Measurements from ENCODE around the gene TBC1D14.

The TBC1D14 gene

GRCh38 chr4:6933691-6934430 is 24.2 kb downstream of the TBC1D14 start:
- Histone ChIP-seq H2AFZ (ENCODE audit: low read depth, low read length) (no peak overlapping the region), H3K27me3 (ENCODE audit: insufficient read depth, low read length) (no peaks in the 10 kb centered on the region), H3K4me3 (ENCODE audit: low read length) (no peak overlapping the region), H3K36me3 (ENCODE audit: insufficient read depth, low read length) (no peaks in the 10 kb centered on the region), H3K9me3 (ENCODE audit: low read length) (peaks cover 10% of the 10 kb centered on the region), H3K4me1 (ENCODE audit: insufficient read depth, low read length) (peaks cover 10% of the 10 kb centered on the region)

- H3K4me1 ChIP-seq (ENCODE audit: insufficient read depth, low read length), result no peaks in the 10 kb centered on the region
- H3K27me3 ChIP-seq (ENCODE audit: insufficient read depth, low read length), result no peaks in the 10 kb centered on the region
- H2AFZ ChIP-seq (ENCODE audit: low read depth, low read length), result no peak overlapping the region
- no peak overlapping the region for H3K4me3 ChIP-seq (ENCODE audit: low read length)
- peaks cover 10% of the 10 kb centered on the region for H3K9me3 ChIP-seq (ENCODE audit: low read length)
- H3K36me3 ChIP-seq (ENCODE audit: insufficient read depth, low read length), result no peaks in the 10 kb centered on the region
Measured at GRCh38 chr4:6935965-6936364, 26.3 kb downstream of the TBC1D14 start.

- Histone ChIP-seq H3K27me3 (ENCODE audit: insufficient read depth, low read length) (no peaks in the 10 kb centered on the region), H3K36me3 (ENCODE audit: insufficient read depth, low read length) (no peaks in the 10 kb centered on the region), H3K4me1 (ENCODE audit: insufficient read depth, low read length) (peaks cover 8% of the 10 kb centered on the region), H2AFZ (ENCODE audit: low read depth, low read length) (no peak overlapping the region), H3K9me3 (ENCODE audit: low read length) (peaks cover 8% of the 10 kb centered on the region), H3K4me3 (ENCODE audit: low read length) (no peak overlapping the region)
Measured at GRCh38 chr4:6937201-6937600, 27.6 kb downstream of the TBC1D14 start.

GRCh38 chr4:6937754-6938153 is 28.1 kb downstream of the TBC1D14 start:
- H3K27me3 ChIP-seq (ENCODE audit: insufficient read depth, low read length), result no peaks in the 10 kb centered on the region
- peaks cover 3% of the 10 kb centered on the region for H3K9me3 ChIP-seq (ENCODE audit: low read length)
- H3K4me1 ChIP-seq (ENCODE audit: insufficient read depth, low read length), result peaks cover 13% of the 10 kb centered on the region
- H2AFZ ChIP-seq (ENCODE audit: low read depth, low read length), result no peak overlapping the region
- no peaks in the 10 kb centered on the region for H3K36me3 ChIP-seq (ENCODE audit: insufficient read depth, low read length)
- no peak overlapping the region for H3K4me3 ChIP-seq (ENCODE audit: low read length)

GRCh38 chr4:6938237-6938636 is 28.6 kb downstream of the TBC1D14 start:
- H3K36me3 ChIP-seq (ENCODE audit: insufficient read depth, low read length), result no peaks in the 10 kb centered on the region
- peaks cover 2% of the 10 kb centered on the region for H3K9me3 ChIP-seq (ENCODE audit: low read length)
- H3K4me1 ChIP-seq (ENCODE audit: insufficient read depth, low read length), result peaks cover 13% of the 10 kb centered on the region
- H2AFZ ChIP-seq (ENCODE audit: low read depth, low read length), result no peak overlapping the region
- no peak overlapping the region for H3K4me3 ChIP-seq (ENCODE audit: low read length)
- no peaks in the 10 kb centered on the region for H3K27me3 ChIP-seq (ENCODE audit: insufficient read depth, low read length)

GRCh38 chr4:6938647-6939271 is 29.1 kb downstream of the TBC1D14 start:
- Histone ChIP-seq H3K4me1 (ENCODE audit: insufficient read depth, low read length) (peaks cover 13% of the 10 kb centered on the region), H3K27me3 (ENCODE audit: insufficient read depth, low read length) (no peaks in the 10 kb centered on the region), H3K4me3 (ENCODE audit: low read length) (no peak overlapping the region), H3K36me3 (ENCODE audit: insufficient read depth, low read length) (no peaks in the 10 kb centered on the region), H3K9me3 (ENCODE audit: low read length) (no peaks in the 10 kb centered on the region), H2AFZ (ENCODE audit: low read depth, low read length) (no peak overlapping the region)

- Histone ChIP-seq H3K9me3 (ENCODE audit: low read length) (no peaks in the 10 kb centered on the region), H3K36me3 (ENCODE audit: insufficient read depth, low read length) (no peaks in the 10 kb centered on the region), H3K27me3 (ENCODE audit: insufficient read depth, low read length) (no peaks in the 10 kb centered on the region), H3K4me1 (ENCODE audit: insufficient read depth, low read length) (peaks cover 13% of the 10 kb centered on the region), H2AFZ (ENCODE audit: low read depth, low read length) (no peak overlapping the region), H3K4me3 (ENCODE audit: low read length) (no peak overlapping the region)
Measured at GRCh38 chr4:6939761-6940743, 30.4 kb downstream of the TBC1D14 start.

GRCh38 chr4:6940744-6941137 is 31.1 kb downstream of the TBC1D14 start:
- H3K36me3 ChIP-seq (ENCODE audit: insufficient read depth, low read length), result no peaks in the 10 kb centered on the region
- H3K4me1 ChIP-seq (ENCODE audit: insufficient read depth, low read length), result peaks cover 13% of the 10 kb centered on the region

GRCh38 chr4:6941796-6942195 is 32.2 kb downstream of the TBC1D14 start:
- Histone ChIP-seq H3K27me3 (ENCODE audit: insufficient read depth, low read length) (no peaks in the 10 kb centered on the region), H3K36me3 (ENCODE audit: insufficient read depth, low read length) (no peaks in the 10 kb centered on the region), H2AFZ (ENCODE audit: low read depth, low read length) (no peak overlapping the region), H3K4me3 (ENCODE audit: low read length) (no peak overlapping the region), H3K9me3 (ENCODE audit: low read length) (no peaks in the 10 kb centered on the region), H3K4me1 (ENCODE audit: insufficient read depth, low read length) (peaks cover 13% of the 10 kb centered on the region)

More at GRCh38 chr4:6940744-6941137, 31.1 kb downstream of the TBC1D14 start:
- Histone ChIP-seq H2AFZ (ENCODE audit: low read depth, low read length) (no peak overlapping the region), H3K4me3 (ENCODE audit: low read length) (no peak overlapping the region), H3K27me3 (ENCODE audit: insufficient read depth, low read length) (no peaks in the 10 kb centered on the region), H3K9me3 (ENCODE audit: low read length) (no peaks in the 10 kb centered on the region)

GRCh38 chr4:6942238-6942800 is 32.7 kb downstream of the TBC1D14 start:
- Histone ChIP-seq H3K9me3 (ENCODE audit: low read length) (no peaks in the 10 kb centered on the region), H3K36me3 (ENCODE audit: insufficient read depth, low read length) (no peaks in the 10 kb centered on the region), H3K4me3 (ENCODE audit: low read length) (no peak overlapping the region), H3K27me3 (ENCODE audit: insufficient read depth, low read length) (no peaks in the 10 kb centered on the region), H2AFZ (ENCODE audit: low read depth, low read length) (no peak overlapping the region), H3K4me1 (ENCODE audit: insufficient read depth, low read length) (peaks cover 13% of the 10 kb centered on the region)

GRCh38 chr4:6943012-6943884 is 33.6 kb downstream of the TBC1D14 start:
- Histone ChIP-seq H3K36me3 (ENCODE audit: insufficient read depth, low read length) (no peaks in the 10 kb centered on the region), H3K27me3 (ENCODE audit: insufficient read depth, low read length) (no peaks in the 10 kb centered on the region), H3K9me3 (ENCODE audit: low read length) (no peaks in the 10 kb centered on the region), H2AFZ (ENCODE audit: low read depth, low read length) (no peak overlapping the region), H3K4me1 (ENCODE audit: insufficient read depth, low read length) (peaks cover 13% of the 10 kb centered on the region), H3K4me3 (ENCODE audit: low read length) (no peak overlapping the region)

- Histone ChIP-seq H3K9me3 (ENCODE audit: low read length) (no peaks in the 10 kb centered on the region), H2AFZ (ENCODE audit: low read depth, low read length) (no peak overlapping the region), H3K4me1 (ENCODE audit: insufficient read depth, low read length) (peaks cover 13% of the 10 kb centered on the region), H3K27me3 (ENCODE audit: insufficient read depth, low read length) (no peaks in the 10 kb centered on the region), H3K36me3 (ENCODE audit: insufficient read depth, low read length) (no peaks in the 10 kb centered on the region), H3K4me3 (ENCODE audit: low read length) (no peak overlapping the region)
Measured at GRCh38 chr4:6943885-6944225, 34.2 kb downstream of the TBC1D14 start.

Data from neuron (in vitro differentiated cells).